GM12892 (cell line): ENCODE results near the gene EDRF1.

ENCODE experiments used
- POLR2A ChIP-seq: IDR thresholded peaks from 2 replicates; pipeline ENCODE4 v1.6.1; 2011; ENCODE audit warnings: low read depth, low read length, control low read depth
- POLR2AphosphoS5 ChIP-seq: IDR thresholded peaks from 2 replicates; pipeline ENCODE4 v1.6.1; 2011; ENCODE audit warnings: low read depth, low read length, control low read depth
- TAF1 ChIP-seq: IDR thresholded peaks from 2 replicates; pipeline ENCODE4 v1.6.1; 2011; ENCODE audit warnings: low read depth, mild to moderate bottlenecking, control low read depth, low read length, borderline replicate concordance

DNA sequence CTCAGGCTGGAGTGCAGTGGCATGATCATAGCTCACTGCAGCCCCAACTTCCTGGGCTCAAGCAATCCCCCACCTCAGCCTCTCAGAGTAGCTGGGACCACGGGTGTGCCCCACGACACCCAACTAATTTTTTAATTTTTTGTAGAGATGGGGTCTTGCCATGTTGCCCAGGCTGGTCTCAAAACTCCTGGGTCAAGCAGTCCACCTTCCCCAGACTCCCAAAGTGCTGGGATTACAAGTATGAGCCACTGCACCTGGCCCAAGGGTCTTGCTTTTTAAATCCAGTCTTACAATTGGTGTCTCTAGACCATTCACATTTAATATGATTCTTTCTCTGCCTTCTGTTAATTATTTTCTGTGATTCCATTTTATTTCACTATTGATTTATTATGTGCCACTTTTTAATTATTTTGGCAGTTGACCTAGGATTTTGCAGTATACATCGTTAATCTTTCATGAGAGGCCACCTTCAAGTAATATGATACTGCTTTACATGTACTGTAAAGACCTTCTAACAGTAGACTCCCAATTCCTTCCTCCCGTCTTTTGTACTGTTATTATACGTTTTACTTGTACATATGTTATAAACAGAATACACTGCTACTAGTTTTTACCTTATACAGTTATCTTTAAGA, 37.5 kb downstream of the EDRF1 start:
- TF ChIP-seq POLR2A: no peak
- TF ChIP-seq TAF1: no peak
- TF ChIP-seq POLR2AphosphoS5: no peak
